Spleen (tissue), 11 donors: Measurements from ENCODE around the gene C2CD2. TPM values are rescaled to one million over a fixed set of nuclear protein-coding genes. Genes with fewer than 3 reads are reported as not detected.

Experiments
- DNase-seq: peaks from one replicate; pipeline ENCODE4 v3.0.0-alpha.2; 2020
- H3K27ac ChIP-seq, 8 donors: fragments of 200-600 bp; sonication (generic) in 7 of 8; 1 replicate in 4 of 8; 2 replicates in 4 of 8; pipeline versions ENCODE4 v1.5.0 to v1.8.0; 2016 to 2021; ENCODE audit warnings: inconsistent platforms in 4 of 8, mild to moderate bottlenecking in 4 of 8, moderate library complexity in 1 of 8
- H3K27me3 ChIP-seq, 7 donors: fragments of 200-600 bp; sonication (generic) in 6 of 7; replicated peaks in 1 of 7; 1 replicate in 4 of 7; 2 replicates in 3 of 7; pipeline versions ENCODE4 v1.5.0 to v1.8.0; 2016 to 2021; ENCODE audit warnings: inconsistent platforms in 3 of 7, mild to moderate bottlenecking in 1 of 7
- H3K36me3 ChIP-seq, 6 donors: fragments of 200-600 bp; sonication (generic) in 5 of 6; 1 replicate in 4 of 6; 2 replicates in 2 of 6; pipeline versions ENCODE4 v1.5.0 to v1.8.0; 2016 to 2021; ENCODE audit warnings: inconsistent platforms in 2 of 6
- H3K4me1 ChIP-seq, 6 donors: fragments of 200-600 bp; sonication (generic) in 5 of 6; 1 replicate in 3 of 6; 2 replicates in 3 of 6; pipeline versions ENCODE4 v1.5.0 to v1.8.0; 2016 to 2021; ENCODE audit warnings: inconsistent platforms in 3 of 6
- H3K4me3 ChIP-seq, 8 donors: fragments of 200-600 bp; sonication (generic) in 7 of 8; 1 replicate in 4 of 8; 2 replicates in 4 of 8; pipeline versions ENCODE4 v1.5.0 to v1.8.0; 2016 to 2021; ENCODE audit warnings: inconsistent platforms in 4 of 8, mild to moderate bottlenecking in 4 of 8, moderate library complexity in 2 of 8
- H3K9me3 ChIP-seq, 8 donors: fragments of 200-600 bp; sonication (generic) in 7 of 8; 1 replicate in 4 of 8; 2 replicates in 4 of 8; pipeline versions ENCODE4 v1.5.0 to v1.8.0; 2016 to 2021; ENCODE audit warnings: inconsistent platforms in 4 of 8
- POLR2A ChIP-seq, 3 donors: fragments of 450-650 bp; IDR thresholded peaks; one replicate each; pipeline ENCODE4 v1.5.1; 2017; ENCODE audit warnings: antibody characterized with exemption in 3 of 3, mild to moderate bottlenecking in 1 of 3
- POLR2AphosphoS5 ChIP-seq, 3 donors: sonication (generic); formaldehyde crosslinking; IDR thresholded peaks; one replicate each; pipeline ENCODE4 v1.5.1; 2017; ENCODE audit warnings: antibody characterized with exemption in 3 of 3
- WGBS, 5 donors: extraction: QIAGEN DNeasy Blood & Tissue Kit in 3 of 5; methylation state at CpG; one replicate each; pipeline versions ENCODE4 v1.1.5 to v1.1.7; 2013 to 2018; 5-methylcytosine and 5-hydroxymethylcytosine counted together
- intact Hi-C: fragments of 100-400 bp; cut with DNase I; formaldehyde crosslinking; loops from one replicate; pipeline ENCODE4 v1.15.0; 2023; ENCODE audit warnings: low total_unique reads
- polyA plus RNA-seq, 3 donors: library from polyadenylated mRNA; stranded (reverse); fragments of 200-250 nt; gene quantifications; one replicate each; pipeline ENCODE4 v1.2.1, GENCODE V29; 2013
- total RNA-seq, 7 donors: library from RNA; depleted of rRNA in 3 of 7; stranded (reverse); fragments of >200 nt in 3 of 7; fragmentation: NEBNext Ultra II Directional in 4 of 7; extraction: Animal tissue kit (Norgen Biotek cat#: 25700) in 4 of 7; gene quantifications; one replicate each; pipeline versions ENCODE4 v1.1.0 to v1.2.1, GENCODE V29; 2016 to 2021
- TF ChIP-seq, protein P1 (sequence below), 11 experiments: fragments of 200-600 bp in 7 of 11; fragments of 450-650 bp in 4 of 11; sonication (generic) in 4 of 11; IDR thresholded peaks in 8 of 11; conservative IDR thresholded peaks in 3 of 11; 1 replicate in 7 of 11; 2 replicates in 4 of 11; pipeline versions ENCODE4 v1.4.0 to v1.8.0; 2016 to 2021; ENCODE audit warnings: antibody characterized with exemption in 11 of 11, inconsistent platforms in 4 of 11, mild to moderate bottlenecking in 1 of 11
- donor health status: healthy with polysubstance abuse.
- donor health status: DM: no; HTN: no; CAD: no; lungs with moderate emphysema.
- donor health status: DM: no; HTN: no; CAD: no.
- donor health status: Bipolar disorder and iron deficiency.
- donor health status: healthy.
- donor health status: DM: no; HTN: no; CAD: no.
- donor health status: DM: yes; HTN: yes; CAD: no.

Gene C2CD2
- total and polyA plus RNA-seq, 10 donors = 12.9 to 163 (median 98.9) TPM

DNA sequence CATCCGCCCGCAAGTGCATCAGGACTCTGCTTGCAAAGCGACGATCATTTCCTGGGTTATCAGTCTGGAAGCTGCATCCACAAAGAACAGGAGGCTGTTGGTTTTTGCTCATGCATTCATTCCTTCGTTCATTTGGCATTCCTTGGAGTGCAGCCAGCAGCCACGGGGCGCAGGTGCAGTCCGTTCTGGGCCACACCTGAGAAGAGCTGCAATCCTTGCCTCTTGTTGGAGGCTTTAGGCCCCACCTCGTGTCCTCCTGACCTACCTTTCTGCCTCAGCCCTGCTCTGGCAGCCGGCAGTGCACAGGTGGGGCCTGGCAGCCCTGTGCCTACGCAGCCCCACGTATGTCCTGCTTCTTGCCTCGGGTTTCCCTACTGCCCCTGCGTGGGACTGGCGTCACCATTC, 19.6 kb upstream of the C2CD2 start:
- Histone ChIP-seq H3K27me3 (no peaks in the 10 kb centered on the region), H3K4me1 (peaks cover 0 to 27% (median 16%) of the 10 kb centered on the region in 6 donors), H3K4me3 (no peak overlapping the region), H3K36me3 (no peaks in the 10 kb centered on the region), H3K9me3 (no peaks in the 10 kb centered on the region), H3K27ac (peak overlapping the region in 1 of 8 donors; percentile 57)
- no peak for TF ChIP-seq POLR2A (IDR thresholded peaks at IDR 0.05)
- intact Hi-C loops = no loop called here
- DNase-seq = peak; percentile 31
- 90 to 96% (median 91%) methylated on average over 15 of the region's 15 CpGs for WGBS, 5 donors

GRCh38 chr21:41972511-41973205, 18.8 kb upstream of the C2CD2 start:
- no peak overlapping the region for H3K4me3 ChIP-seq
- H3K9me3 ChIP-seq = no peaks in the 10 kb centered on the region
- peak; percentile 45 for DNase-seq
- no peaks in the 10 kb centered on the region for H3K36me3 ChIP-seq
- peaks cover 0 to 27% (median 16%) of the 10 kb centered on the region in 6 donors for H3K4me1 ChIP-seq
- intact Hi-C loops = no loop called here
- TF ChIP-seq POLR2AphosphoS5 (IDR thresholded peaks at IDR 0.05) (no peak), POLR2A (IDR thresholded peaks at IDR 0.05) (no peak)
- TF ChIP-seq, protein P1, sequence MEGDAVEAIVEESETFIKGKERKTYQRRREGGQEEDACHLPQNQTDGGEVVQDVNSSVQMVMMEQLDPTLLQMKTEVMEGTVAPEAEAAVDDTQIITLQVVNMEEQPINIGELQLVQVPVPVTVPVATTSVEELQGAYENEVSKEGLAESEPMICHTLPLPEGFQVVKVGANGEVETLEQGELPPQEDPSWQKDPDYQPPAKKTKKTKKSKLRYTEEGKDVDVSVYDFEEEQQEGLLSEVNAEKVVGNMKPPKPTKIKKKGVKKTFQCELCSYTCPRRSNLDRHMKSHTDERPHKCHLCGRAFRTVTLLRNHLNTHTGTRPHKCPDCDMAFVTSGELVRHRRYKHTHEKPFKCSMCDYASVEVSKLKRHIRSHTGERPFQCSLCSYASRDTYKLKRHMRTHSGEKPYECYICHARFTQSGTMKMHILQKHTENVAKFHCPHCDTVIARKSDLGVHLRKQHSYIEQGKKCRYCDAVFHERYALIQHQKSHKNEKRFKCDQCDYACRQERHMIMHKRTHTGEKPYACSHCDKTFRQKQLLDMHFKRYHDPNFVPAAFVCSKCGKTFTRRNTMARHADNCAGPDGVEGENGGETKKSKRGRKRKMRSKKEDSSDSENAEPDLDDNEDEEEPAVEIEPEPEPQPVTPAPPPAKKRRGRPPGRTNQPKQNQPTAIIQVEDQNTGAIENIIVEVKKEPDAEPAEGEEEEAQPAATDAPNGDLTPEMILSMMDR (IDR thresholded peaks at IDR 0.05 in 8 of 11, conservative IDR thresholded peaks at IDR 0.05 in 3 of 11) = no peak
- WGBS, 5 donors = 91 to 96% (median 94%) methylated on average over 23 of the region's 23 CpGs
- no peaks in the 10 kb centered on the region for H3K27me3 ChIP-seq
- H3K27ac ChIP-seq = no peak overlapping the region

GRCh38 chr21:41971891-41972290, 18.1 kb upstream of the C2CD2 start:
- no peak for DNase-seq
- intact Hi-C loops = no loop called here
- WGBS, 5 donors = 83 to 96% (median 89%) methylated on average over 6 of the region's 6 CpGs

DNA sequence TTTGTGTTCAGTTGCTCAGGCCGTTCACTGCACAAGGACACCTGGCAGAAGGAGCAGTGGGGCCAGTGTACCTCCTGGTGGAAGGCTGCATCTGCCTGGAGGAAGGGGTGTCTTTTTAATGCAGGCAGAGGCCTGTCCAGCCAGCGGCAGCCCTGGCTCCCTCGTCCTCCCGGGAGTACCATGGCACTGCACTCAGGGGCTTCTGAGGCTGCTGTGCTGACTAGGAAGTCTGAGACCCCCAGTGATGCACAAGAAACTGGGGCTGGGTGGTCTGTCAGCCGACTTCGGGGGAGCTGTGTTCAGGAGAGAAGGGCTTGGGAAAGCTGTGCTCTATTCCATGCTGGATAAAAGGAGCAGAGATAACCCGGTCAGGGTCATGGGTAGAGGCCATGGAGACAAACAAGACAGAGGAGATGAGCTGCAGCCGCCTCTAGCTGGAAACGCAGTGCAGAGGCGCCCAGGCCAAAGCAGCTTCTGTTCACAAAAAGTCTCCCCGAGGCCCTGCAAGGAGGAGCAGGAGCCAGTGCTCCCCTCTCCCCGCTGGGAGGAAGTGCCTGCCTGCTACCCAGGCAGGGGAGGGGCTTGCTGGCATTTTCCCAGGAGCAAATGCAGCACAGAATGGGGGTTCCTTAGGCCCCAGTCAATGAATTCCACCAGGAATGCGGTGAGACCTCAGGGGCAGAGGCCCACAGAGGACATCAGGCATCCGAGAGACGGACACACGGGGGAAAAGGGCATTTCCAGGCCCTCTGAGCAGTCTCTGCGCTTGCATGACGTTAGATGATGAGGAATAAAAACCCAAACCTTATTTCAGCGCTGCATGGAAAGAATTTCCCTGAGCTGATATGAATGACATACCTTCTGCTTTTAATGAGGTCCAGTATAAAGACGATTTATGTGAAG, 17.2 kb upstream of the C2CD2 start:
- DNase-seq = no peak
- no peak overlapping the region for H3K4me3 ChIP-seq
- no peaks in the 10 kb centered on the region for H3K36me3 ChIP-seq
- 72 to 80% (median 76%) methylated on average over 20 of the region's 20 CpGs for WGBS, 5 donors
- TF ChIP-seq POLR2A (IDR thresholded peaks at IDR 0.05) = no peak
- no peak for TF ChIP-seq POLR2AphosphoS5 (IDR thresholded peaks at IDR 0.05)
- TF ChIP-seq, protein P1 (IDR thresholded peaks at IDR 0.05 in 8 of 11, conservative IDR thresholded peaks at IDR 0.05 in 3 of 11) = no peak
- peaks cover 0 to 27% (median 16%) of the 10 kb centered on the region in 6 donors for H3K4me1 ChIP-seq
- H3K9me3 ChIP-seq = no peaks in the 10 kb centered on the region
- H3K27me3 ChIP-seq = no peaks in the 10 kb centered on the region
- intact Hi-C loops = no loop called here
- no peak overlapping the region for H3K27ac ChIP-seq

More at GRCh38 chr21:41971891-41972290, 18.1 kb upstream of the C2CD2 start:
- H3K36me3 ChIP-seq = no peaks in the 10 kb centered on the region
- H3K4me3 ChIP-seq = no peak overlapping the region
- H3K4me1 ChIP-seq = peaks cover 0 to 27% (median 16%) of the 10 kb centered on the region in 6 donors
- H3K9me3 ChIP-seq = no peaks in the 10 kb centered on the region
- TF ChIP-seq POLR2AphosphoS5 (IDR thresholded peaks at IDR 0.05) = no peak
- no peak for TF ChIP-seq POLR2A (IDR thresholded peaks at IDR 0.05)
- TF ChIP-seq, protein P1 (IDR thresholded peaks at IDR 0.05 in 8 of 11, conservative IDR thresholded peaks at IDR 0.05 in 3 of 11) = no peak
- no peak overlapping the region for H3K27ac ChIP-seq
- H3K27me3 ChIP-seq = no peaks in the 10 kb centered on the region
